Trophoblast cell (in vitro differentiated cells and primary cell): ENCODE data around the gene GPC3.

ENCODE experiments used
- DNase-seq, 2 donors: peaks; one replicate each; pipeline ENCODE4 v3.0.0-alpha.2; 2016
- H2AFZ ChIP-seq: 2 replicates; pipeline ENCODE4 v1.6.1; 2013; ENCODE audit warnings: low read length, moderate library complexity, mild to moderate bottlenecking; ENCODE audit not compliant: insufficient read depth, poor library complexity
- H2AK5ac ChIP-seq: 2 replicates; pipeline ENCODE4 v1.6.1; 2013; ENCODE audit warnings: mild to moderate bottlenecking, low read length
- H2BK120ac ChIP-seq: 2 replicates; pipeline ENCODE4 v1.6.1; 2013; ENCODE audit warnings: low read length, mild to moderate bottlenecking, moderate library complexity; ENCODE audit not compliant: insufficient read depth, poor library complexity
- H2BK12ac ChIP-seq: 2 replicates; pipeline ENCODE4 v1.6.1; 2013; ENCODE audit warnings: mild to moderate bottlenecking, low read length, moderate library complexity
- H2BK5ac ChIP-seq: 2 replicates; pipeline ENCODE4 v1.6.1; 2013; ENCODE audit warnings: low read length, low read depth, moderate library complexity, mild to moderate bottlenecking; ENCODE audit not compliant: poor library complexity
- H3K14ac ChIP-seq: 2 replicates; pipeline ENCODE4 v1.6.1; 2013; ENCODE audit warnings: mild to moderate bottlenecking, low read length
- H3K18ac ChIP-seq: 2 replicates; pipeline ENCODE4 v1.6.1; 2013; ENCODE audit warnings: mild to moderate bottlenecking, low read length
- H3K23ac ChIP-seq: 2 replicates; pipeline ENCODE4 v1.6.1; 2013; ENCODE audit warnings: low read length
- H3K27ac ChIP-seq: 2 replicates; pipeline ENCODE4 v1.5.1; 2013; ENCODE audit warnings: low read depth, mild to moderate bottlenecking, inconsistent platforms, low read length, moderate library complexity
- H3K27me3 ChIP-seq: 2 replicates; pipeline ENCODE4 v1.6.1; 2013; ENCODE audit warnings: inconsistent platforms, mild to moderate bottlenecking, low read length, moderate library complexity; ENCODE audit not compliant: insufficient read depth
- H3K36me3 ChIP-seq, 2 experiments: 1 replicate in 1 of 2; 2 replicates in 1 of 2; pipeline ENCODE4 v1.6.1; 2013; ENCODE audit warnings: low read length in 2 of 2, mild to moderate bottlenecking in 2 of 2, moderate library complexity in 1 of 2; ENCODE audit not compliant: insufficient read depth in 2 of 2, control insufficient read depth in 1 of 2
- H3K4ac ChIP-seq: 2 replicates; pipeline ENCODE4 v1.6.1; 2013; ENCODE audit warnings: low read depth, mild to moderate bottlenecking, low read length, moderate library complexity
- H3K4me1 ChIP-seq, 2 experiments: 1 replicate in 1 of 2; 2 replicates in 1 of 2; pipeline ENCODE4 v1.6.1; 2013; ENCODE audit warnings: low read length in 2 of 2, mild to moderate bottlenecking in 2 of 2, moderate library complexity in 1 of 2; ENCODE audit not compliant: insufficient read depth in 2 of 2, control insufficient read depth in 1 of 2
- H3K4me2 ChIP-seq: 2 replicates; pipeline ENCODE4 v1.6.1; 2013; ENCODE audit warnings: inconsistent platforms, mild to moderate bottlenecking, low read length, moderate library complexity
- H3K4me3 ChIP-seq: 2 replicates; pipeline ENCODE4 v1.5.1; 2013; ENCODE audit warnings: mild to moderate bottlenecking, low read depth, low read length, inconsistent platforms
- H3K79me1 ChIP-seq: one replicate; pipeline ENCODE4 v1.6.1; 2013; ENCODE audit warnings: low read length
- H3K79me2 ChIP-seq: 2 replicates; pipeline ENCODE4 v1.6.1; 2013; ENCODE audit warnings: low read length, mild to moderate bottlenecking; ENCODE audit not compliant: control insufficient read depth, insufficient read depth, poor library complexity
- H3K9ac ChIP-seq: 2 replicates; pipeline ENCODE4 v1.6.1; 2013; ENCODE audit warnings: mild to moderate bottlenecking, low read length
- H3K9me3 ChIP-seq: 2 replicates; pipeline ENCODE4 v1.6.1; 2013; ENCODE audit warnings: low read depth, mild to moderate bottlenecking, control low read depth, inconsistent platforms, low read length; ENCODE audit not compliant: insufficient read depth
- H4K12ac ChIP-seq: 2 replicates; pipeline ENCODE4 v1.6.1; 2013; ENCODE audit warnings: low read depth, mild to moderate bottlenecking, low read length, moderate library complexity
- H4K8ac ChIP-seq: 2 replicates; pipeline ENCODE4 v1.6.1; 2013; ENCODE audit warnings: low read depth, mild to moderate bottlenecking, low read length, moderate library complexity
- H4K91ac ChIP-seq: one replicate; pipeline ENCODE4 v1.6.1; 2013; ENCODE audit warnings: low read depth, mild to moderate bottlenecking, low read length, moderate library complexity
- WGBS: extraction: QIAGEN DNeasy Blood & Tissue Kit; methylation state at CpG from one replicate; pipeline ENCODE4 v1.1.7; 2013; ENCODE audit warnings: missing lambda C conversion rate; ENCODE audit not compliant: insufficient read length, insufficient coverage; ENCODE audit errors: extremely low coverage; 5-methylcytosine and 5-hydroxymethylcytosine counted together

Gene GPC3

DNA sequence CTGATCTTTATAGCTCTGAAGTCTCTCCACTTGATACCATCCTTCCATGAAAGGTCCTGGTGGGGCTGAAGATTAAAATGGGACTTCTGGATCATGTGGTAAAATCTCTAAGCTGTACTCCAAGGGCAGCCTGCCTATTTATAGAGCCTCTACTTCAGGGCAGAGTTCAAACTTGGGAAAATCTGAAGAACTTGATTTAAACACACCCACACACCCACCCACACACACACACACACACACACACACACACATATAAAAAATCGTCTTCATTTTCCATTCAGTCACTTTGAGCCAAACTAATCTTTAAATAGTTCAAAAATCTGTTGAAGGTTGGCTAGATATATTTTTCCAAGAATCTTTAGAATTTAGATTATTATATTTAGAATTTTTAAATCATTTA is 335.2 kb downstream of the GPC3 start:
- Histone ChIP-seq H2BK5ac (no peak overlapping the region), H3K4me1 (no peaks in the 10 kb centered on the region), H3K14ac (no peak overlapping the region), H4K8ac (no peak overlapping the region), H3K23ac (no peak overlapping the region), H3K4me2 (no peak overlapping the region), H3K18ac (no peak overlapping the region), H4K12ac (no peak overlapping the region), H3K9ac (no peak overlapping the region), H3K4ac (no peak overlapping the region), H3K9me3 (no peaks in the 10 kb centered on the region), H3K79me2 (no peaks in the 10 kb centered on the region), H3K27me3 (no peaks in the 10 kb centered on the region), H2AK5ac (no peak overlapping the region), H3K36me3 (no peaks in the 10 kb centered on the region), H3K27ac (no peak overlapping the region), H4K91ac (no peak overlapping the region), H2AFZ (no peak overlapping the region), H3K4me3 (no peak overlapping the region), H2BK12ac (no peak overlapping the region), H3K79me1 (no peaks in the 10 kb centered on the region), H2BK120ac (no peak overlapping the region)
- no peak for DNase-seq
- WGBS = no CpG with 5 or more reads among the region's 1 CpG

DNA sequence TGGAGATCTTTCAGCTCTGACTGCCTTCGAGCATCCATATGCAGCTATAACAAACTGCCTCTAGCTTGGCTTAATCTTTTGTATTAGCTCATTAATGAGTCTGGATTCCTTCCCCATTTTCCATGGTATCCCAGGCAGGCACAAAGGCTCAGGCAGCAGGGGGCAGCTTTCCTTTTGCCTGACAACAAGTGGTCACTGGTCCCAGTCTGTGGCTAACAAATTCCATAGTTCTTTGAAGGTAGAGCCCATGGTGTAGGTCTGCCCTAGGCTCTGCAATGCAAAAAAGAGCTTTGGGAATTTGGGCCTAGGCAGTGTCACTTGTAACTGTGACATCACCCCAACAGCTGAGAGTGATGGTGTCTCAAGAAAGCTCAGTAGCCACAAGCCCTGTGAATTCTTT is 335.7 kb downstream of the GPC3 start:
- no peak overlapping the region for H3K4me3 ChIP-seq
- WGBS = no CpG with 5 or more reads among the region's 1 CpG
- H4K8ac ChIP-seq = no peak overlapping the region
- no peaks in the 10 kb centered on the region for H3K79me2 ChIP-seq
- no peak overlapping the region for H2BK120ac ChIP-seq
- no peak overlapping the region for H3K9ac ChIP-seq
- H2BK5ac ChIP-seq = no peak overlapping the region
- H2AFZ ChIP-seq = no peak overlapping the region
- no peak overlapping the region for H3K27ac ChIP-seq
- no peak overlapping the region for H3K23ac ChIP-seq
- H3K36me3 ChIP-seq = no peaks in the 10 kb centered on the region
- no peak overlapping the region for H2AK5ac ChIP-seq
- no peaks in the 10 kb centered on the region for H3K79me1 ChIP-seq
- H3K4ac ChIP-seq = no peak overlapping the region
- H3K18ac ChIP-seq = no peak overlapping the region
- H3K14ac ChIP-seq = no peak overlapping the region
- no peak overlapping the region for H4K12ac ChIP-seq
- no peak overlapping the region for H4K91ac ChIP-seq
- no peak for DNase-seq
- H3K27me3 ChIP-seq = no peaks in the 10 kb centered on the region
- no peaks in the 10 kb centered on the region for H3K4me1 ChIP-seq
- H3K9me3 ChIP-seq = no peaks in the 10 kb centered on the region
- no peak overlapping the region for H2BK12ac ChIP-seq
- no peak overlapping the region for H3K4me2 ChIP-seq

DNA sequence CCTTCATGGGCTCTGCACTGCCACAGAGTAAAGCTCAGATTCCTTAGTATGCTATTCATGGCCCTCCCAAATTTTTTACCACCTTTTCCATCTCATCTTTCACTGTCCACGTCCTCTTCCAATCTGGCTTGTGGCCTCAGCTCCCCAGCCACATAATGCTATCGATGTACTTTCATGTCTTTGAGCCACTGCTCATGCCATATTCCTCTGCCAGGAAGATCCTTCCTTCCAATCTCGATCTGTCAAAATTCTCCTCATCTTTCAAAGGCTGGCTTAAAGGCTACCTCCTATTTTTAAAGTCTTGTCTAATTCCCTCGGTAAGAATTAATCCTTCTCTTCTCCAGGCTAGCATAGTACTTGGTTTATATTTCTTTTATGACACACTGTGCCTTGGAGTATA is 336.8 kb downstream of the GPC3 start:
- WGBS = no CpG with 5 or more reads among the region's 4 CpGs
- no peak overlapping the region for H2BK12ac ChIP-seq
- no peak overlapping the region for H4K12ac ChIP-seq
- no peak overlapping the region for H4K91ac ChIP-seq
- H3K79me2 ChIP-seq = no peaks in the 10 kb centered on the region
- H3K14ac ChIP-seq = no peak overlapping the region
- no peak overlapping the region for H2AK5ac ChIP-seq
- no peak overlapping the region for H3K4ac ChIP-seq
- no peak overlapping the region for H3K9ac ChIP-seq
- H3K4me2 ChIP-seq = no peak overlapping the region
- no peak overlapping the region for H3K23ac ChIP-seq
- H4K8ac ChIP-seq = no peak overlapping the region
- H3K27ac ChIP-seq = no peak overlapping the region
- no peak for DNase-seq
- no peaks in the 10 kb centered on the region for H3K4me1 ChIP-seq
- H2BK120ac ChIP-seq = no peak overlapping the region
- no peaks in the 10 kb centered on the region for H3K79me1 ChIP-seq
- no peak overlapping the region for H3K18ac ChIP-seq
- no peak overlapping the region for H3K4me3 ChIP-seq
- H3K9me3 ChIP-seq = no peaks in the 10 kb centered on the region
- H2AFZ ChIP-seq = no peak overlapping the region
- no peak overlapping the region for H2BK5ac ChIP-seq
- H3K36me3 ChIP-seq = no peaks in the 10 kb centered on the region
- no peaks in the 10 kb centered on the region for H3K27me3 ChIP-seq

DNA sequence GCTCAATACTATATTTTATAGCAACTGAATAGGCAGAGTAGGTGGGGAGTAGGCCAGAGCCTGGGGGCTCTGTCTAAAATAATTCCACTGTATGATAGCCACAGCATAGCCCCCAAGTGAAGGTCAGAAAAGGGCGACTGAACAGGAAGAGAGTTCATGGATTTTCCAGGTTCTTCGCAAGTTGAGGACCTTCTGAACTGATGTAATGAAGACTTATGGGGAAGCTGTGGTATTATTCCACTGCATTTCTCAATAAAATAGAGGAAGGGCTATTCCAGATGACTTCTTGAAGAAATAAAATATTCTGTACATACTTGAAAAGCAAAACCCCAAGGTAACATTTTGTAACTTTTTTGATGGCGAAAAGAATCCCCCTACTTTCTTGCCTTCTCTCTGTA is 338.7 kb downstream of the GPC3 start:
- no CpG with 5 or more reads among the region's 3 CpGs for WGBS
- no peak for DNase-seq
- H3K79me2 ChIP-seq = no peaks in the 10 kb centered on the region
- no peak overlapping the region for H4K12ac ChIP-seq
- no peak overlapping the region for H3K4ac ChIP-seq
- no peak overlapping the region for H3K4me3 ChIP-seq
- no peak overlapping the region for H3K14ac ChIP-seq
- no peak overlapping the region for H4K91ac ChIP-seq
- H4K8ac ChIP-seq = no peak overlapping the region
- no peaks in the 10 kb centered on the region for H3K36me3 ChIP-seq
- H3K79me1 ChIP-seq = no peaks in the 10 kb centered on the region
- H2AK5ac ChIP-seq = no peak overlapping the region
- H2AFZ ChIP-seq = no peak overlapping the region
- H2BK120ac ChIP-seq = no peak overlapping the region
- no peak overlapping the region for H2BK5ac ChIP-seq
- no peak overlapping the region for H3K9ac ChIP-seq
- no peak overlapping the region for H3K4me2 ChIP-seq
- H3K18ac ChIP-seq = no peak overlapping the region
- no peak overlapping the region for H3K27ac ChIP-seq
- no peaks in the 10 kb centered on the region for H3K4me1 ChIP-seq
- no peaks in the 10 kb centered on the region for H3K27me3 ChIP-seq
- H3K9me3 ChIP-seq = no peaks in the 10 kb centered on the region
- no peak overlapping the region for H3K23ac ChIP-seq
- H2BK12ac ChIP-seq = no peak overlapping the region
